ENCODE data around the gene RFX3.

The RFX3 gene

GRCh38 chr9:3513265-3513818 is 12.5 kb downstream of the RFX3 start:
- DNase-seq: no peak

DNA sequence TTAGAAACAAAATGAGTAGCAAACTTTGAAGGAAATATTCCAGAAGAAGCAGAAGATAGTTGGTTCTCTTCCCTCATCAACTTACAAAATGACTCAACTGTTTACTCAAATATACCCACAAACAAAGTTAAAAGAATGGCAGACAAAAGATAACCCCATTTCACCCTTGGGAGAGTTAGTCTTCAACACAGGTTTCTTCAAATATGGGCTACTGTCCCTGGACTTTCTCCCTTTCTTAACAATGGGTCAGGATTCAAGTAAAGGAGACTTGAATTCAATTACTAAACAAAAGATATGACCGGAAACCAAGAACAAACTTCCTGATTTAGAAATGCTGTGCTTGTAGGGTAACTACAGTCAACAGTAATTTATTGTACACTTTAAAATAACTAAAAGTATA is 14.2 kb downstream of the RFX3 start:
- DNase-seq: no peak

GRCh38 chr9:3510796-3511195 is 15.0 kb downstream of the RFX3 start:
- DNase-seq: no peak

- DNase-seq: no peak
These were observed 15.9 kb downstream of the RFX3 start for GRCh38 chr9:3509926-3510325.

GRCh38 chr9:3508521-3509291 is 17.1 kb downstream of the RFX3 start:
- DNase-seq: no peak

DNA sequence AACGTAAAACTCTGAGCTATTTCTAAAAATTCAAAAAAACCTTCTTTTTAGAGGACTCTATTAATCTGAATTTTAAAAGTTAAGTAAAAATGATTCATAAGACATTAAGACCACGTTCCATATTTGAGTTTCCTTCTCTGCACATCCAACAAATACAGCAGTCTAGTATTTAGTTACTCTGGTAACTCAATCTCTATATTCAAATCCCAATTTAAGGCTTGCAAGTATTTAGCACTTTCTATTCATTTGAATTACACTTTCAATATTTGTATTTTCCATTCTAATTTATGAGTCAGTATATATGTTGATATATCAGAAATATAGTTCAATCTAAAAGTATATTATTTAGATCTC is 17.7 kb downstream of the RFX3 start:
- DNase-seq: no peak

GRCh38 chr9:3507395-3508077 is 18.3 kb downstream of the RFX3 start:
- no peak for DNase-seq

DNA sequence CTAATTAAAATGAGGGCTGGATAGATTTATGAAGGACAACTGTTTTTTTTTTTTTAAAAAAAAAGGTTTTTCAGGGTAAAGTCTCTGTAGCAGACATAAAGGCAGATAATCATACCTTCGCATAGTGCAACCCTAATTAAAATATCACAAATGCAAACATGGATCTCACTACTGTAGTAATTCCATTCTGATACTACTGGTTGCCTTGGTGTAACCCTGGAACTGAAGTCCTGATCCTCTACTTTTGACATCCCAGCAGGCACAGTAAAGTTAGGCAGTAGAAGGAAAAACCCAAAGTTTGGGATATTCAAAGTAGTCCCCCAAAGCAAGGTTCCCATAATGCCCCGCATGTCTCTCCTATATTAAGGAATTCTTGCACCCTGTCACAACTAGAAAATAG is 19.6 kb downstream of the RFX3 start:
- DNase-seq: no peak

GRCh38 chr9:3502560-3503398 is 23.0 kb downstream of the RFX3 start:
- DNase-seq: no peak

DNA sequence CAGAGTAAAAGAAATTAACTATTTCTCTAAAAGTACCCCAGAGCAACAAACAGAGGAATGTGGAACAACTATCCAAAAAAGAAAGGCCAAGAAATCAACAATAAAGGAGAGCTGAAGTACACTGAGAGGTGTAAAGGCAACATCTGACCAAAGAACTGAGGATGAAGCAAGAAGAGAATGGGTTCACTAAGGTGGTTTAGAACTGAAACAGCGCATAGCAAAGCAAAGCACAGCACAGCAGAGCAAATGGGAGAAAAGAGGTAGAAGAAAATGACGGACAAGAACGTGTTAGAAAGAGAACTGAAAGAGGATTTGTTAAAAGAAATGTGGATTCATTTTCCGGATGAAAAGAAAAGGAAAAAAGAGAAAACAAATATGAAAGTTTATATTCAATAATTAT is 25.8 kb downstream of the RFX3 start:
- DNase-seq: no peak

DNA sequence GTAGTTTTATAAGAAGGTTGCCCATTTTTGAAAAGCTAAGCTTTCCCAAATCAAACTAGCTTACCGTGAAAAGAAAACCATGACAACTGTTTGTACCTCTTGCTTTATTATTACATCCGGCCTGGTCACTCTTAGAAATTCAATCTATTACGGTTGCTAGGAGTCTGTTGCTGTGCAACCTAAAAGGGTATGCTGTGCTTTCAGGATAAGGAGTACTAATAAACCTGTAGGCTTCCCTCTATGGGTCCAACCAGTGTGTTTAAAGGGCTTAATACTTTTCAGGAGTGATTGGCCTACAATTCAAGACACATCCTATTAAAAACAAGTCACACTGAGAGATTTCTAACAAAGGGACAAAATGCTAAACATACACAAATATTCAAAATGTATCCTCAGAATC is 27.1 kb downstream of the RFX3 start:
- DNase-seq: no peak

- no peak for DNase-seq
These were observed 27.9 kb downstream of the RFX3 start for GRCh38 chr9:3497857-3498256.

- no peak for DNase-seq
These were observed 28.4 kb downstream of the RFX3 start for GRCh38 chr9:3497401-3497800.

DNA sequence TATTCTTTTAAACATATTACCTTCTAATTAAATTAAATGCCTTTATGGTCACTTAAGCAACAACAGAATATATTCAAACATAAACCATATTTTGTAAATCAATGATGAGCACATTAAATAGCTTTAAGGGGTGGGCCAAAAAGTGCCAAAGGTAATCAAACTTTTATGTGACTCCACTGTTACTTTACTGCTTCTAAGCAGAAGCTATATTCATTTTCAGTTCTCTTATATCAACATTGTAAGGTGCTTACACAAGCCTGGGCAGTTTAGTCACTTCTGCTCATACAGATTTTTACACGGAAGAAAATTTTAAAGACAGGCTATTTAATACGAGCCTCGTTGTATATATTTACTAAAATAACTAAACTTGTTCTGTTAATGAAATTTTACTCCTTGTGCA is 29.9 kb downstream of the RFX3 start:
- no peak for DNase-seq

GRCh38 chr9:3492214-3492613 is 33.6 kb downstream of the RFX3 start:
- no peak for DNase-seq

- DNase-seq: no peak
These were observed 34.4 kb downstream of the RFX3 start for GRCh38 chr9:3491450-3491849.

DNA sequence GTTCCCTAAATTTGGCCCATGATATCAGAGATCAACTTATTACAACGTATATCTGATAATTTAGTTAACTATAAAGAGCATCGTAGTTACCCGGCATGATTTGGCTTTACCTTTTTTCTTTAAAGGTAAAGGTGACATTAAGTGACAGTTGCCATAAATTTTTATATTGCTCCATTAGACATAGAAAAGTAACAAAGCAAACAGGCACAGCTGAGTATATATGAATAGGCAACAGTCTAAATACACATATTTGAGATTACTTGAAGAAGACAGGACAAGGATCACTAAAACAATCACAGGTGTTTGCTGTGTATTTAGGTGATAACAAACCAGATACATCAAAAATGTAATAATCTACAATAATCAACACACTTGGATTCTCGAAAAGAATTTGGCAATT is 34.8 kb downstream of the RFX3 start:
- DNase-seq: no peak

- no peak for DNase-seq
These were observed 43.2 kb downstream of the RFX3 start for GRCh38 chr9:3482578-3482977.

- no peak for DNase-seq
These were observed 45.5 kb downstream of the RFX3 start for GRCh38 chr9:3480353-3480655.

- DNase-seq: no peak
These were observed 46.1 kb downstream of the RFX3 start for GRCh38 chr9:3479514-3480352.

DNA sequence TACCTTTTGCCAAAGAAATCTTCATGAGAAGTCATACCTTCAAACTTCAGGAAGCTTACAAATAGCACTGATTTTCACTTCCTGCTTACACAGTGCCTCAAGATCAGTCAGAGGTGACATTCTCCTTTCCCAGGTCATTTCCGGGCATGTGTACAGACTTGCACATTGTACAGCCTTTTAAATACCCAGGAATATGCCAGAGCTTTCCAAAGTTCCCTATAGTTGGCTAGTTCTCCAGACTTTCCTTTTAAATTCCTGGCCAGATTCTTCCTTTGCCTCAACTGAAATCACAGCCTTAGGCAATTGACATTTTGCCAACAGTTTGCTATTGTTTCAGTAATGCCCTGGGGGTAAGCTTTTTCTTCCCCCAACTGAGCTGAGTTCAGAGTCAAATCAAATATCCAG is 47.2 kb downstream of the RFX3 start:
- DNase-seq: no peak

DNA sequence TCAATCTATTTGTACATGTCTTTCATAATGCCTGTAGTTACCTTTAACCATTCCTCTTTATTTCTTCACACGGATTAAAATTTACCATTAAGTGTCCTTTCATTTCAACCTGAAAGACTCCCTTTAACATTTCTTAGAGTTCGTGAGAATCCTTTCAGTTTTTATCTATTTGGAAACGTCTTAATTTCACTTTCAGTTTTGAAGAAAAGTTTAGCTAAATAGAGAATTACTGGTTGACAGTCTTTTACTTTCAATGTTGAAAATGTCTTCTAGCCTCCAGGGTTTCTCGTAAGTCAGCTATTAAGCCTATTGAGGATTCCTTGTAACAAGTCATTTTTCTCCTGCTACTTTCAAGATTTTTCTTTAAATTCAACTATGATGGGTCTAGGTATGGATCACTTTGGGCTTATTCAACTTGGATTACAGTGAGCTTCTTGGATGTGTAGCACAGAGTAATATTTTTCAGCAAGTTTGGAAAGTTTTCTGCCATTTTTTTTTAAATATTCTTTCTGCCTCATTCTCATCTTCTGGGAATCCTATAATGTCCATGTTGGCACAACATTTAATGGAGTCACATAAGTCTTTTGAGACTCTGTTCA is 48.5 kb downstream of the RFX3 start:
- DNase-seq: no peak
